H9 (cell line): Measurements from ENCODE around the gene RASIP1. TPM values are rescaled to one million over a fixed set of nuclear protein-coding genes. Genes with fewer than 3 reads are reported as not detected.

Experiments
- DNase-seq: peaks from one replicate; pipeline ENCODE4 v3.0.0-alpha.2; 2017
- H2AFZ ChIP-seq: one replicate; pipeline ENCODE4 v1.6.1; 2013; ENCODE audit warnings: mild to moderate bottlenecking, low read length, control low read depth, moderate library complexity
- H2AK5ac ChIP-seq: 2 replicates; pipeline ENCODE4 v1.6.1; 2013; ENCODE audit warnings: low read length, control low read depth, mixed read lengths; ENCODE audit not compliant: insufficient read length
- H2BK120ac ChIP-seq: one replicate; pipeline ENCODE4 v1.6.1; 2013; ENCODE audit warnings: low read depth, mild to moderate bottlenecking, low read length, control low read depth, inconsistent platforms; ENCODE audit not compliant: poor library complexity, severe bottlenecking
- H2BK12ac ChIP-seq: 2 replicates; pipeline ENCODE4 v1.6.1; 2013; ENCODE audit warnings: low read length, control low read depth, mixed read lengths, low read depth; ENCODE audit not compliant: insufficient read length
- H2BK15ac ChIP-seq: 2 replicates; pipeline ENCODE4 v1.6.1; 2013; ENCODE audit warnings: low read depth, low read length, control low read depth
- H2BK20ac ChIP-seq: one replicate; pipeline ENCODE4 v1.6.1; 2013; ENCODE audit warnings: low read depth, mild to moderate bottlenecking, low read length, control low read depth, inconsistent platforms; ENCODE audit not compliant: poor library complexity, severe bottlenecking
- H2BK5ac ChIP-seq: 2 replicates; pipeline ENCODE4 v1.6.1; 2013; ENCODE audit warnings: low read length, control low read depth, mixed read lengths; ENCODE audit not compliant: insufficient read length
- H3K14ac ChIP-seq: 2 replicates; pipeline ENCODE4 v1.6.1; 2013; ENCODE audit warnings: low read length, control low read depth; ENCODE audit not compliant: insufficient read depth
- H3K18ac ChIP-seq: 2 replicates; pipeline ENCODE4 v1.6.1; 2013; ENCODE audit warnings: low read depth, mild to moderate bottlenecking, mixed read lengths, low read length, control low read depth; ENCODE audit not compliant: insufficient read length
- H3K23ac ChIP-seq: 2 replicates; pipeline ENCODE4 v1.6.1; 2013; ENCODE audit warnings: low read length, control low read depth, mixed read lengths, low read depth; ENCODE audit not compliant: insufficient read length
- H3K23me2 ChIP-seq: 2 replicates; pipeline ENCODE4 v1.6.1; 2013; ENCODE audit warnings: low read depth, mild to moderate bottlenecking, mixed read lengths, low read length, control low read depth; ENCODE audit not compliant: insufficient read length, poor library complexity, severe bottlenecking
- H3K27ac ChIP-seq: 2 replicates; pipeline ENCODE4 v1.5.1; 2013; ENCODE audit warnings: low read length, control low read depth, mixed read lengths, low read depth; ENCODE audit not compliant: insufficient read length
- H3K27me3 ChIP-seq: 2 replicates; pipeline ENCODE4 v1.6.1; 2013; ENCODE audit warnings: low read length, control low read depth, inconsistent platforms; ENCODE audit not compliant: insufficient read depth
- H3K4ac ChIP-seq: 2 replicates; pipeline ENCODE4 v1.6.1; 2013; ENCODE audit warnings: low read depth, mild to moderate bottlenecking, control low read depth, inconsistent platforms, low read length, moderate library complexity
- H3K4me1 ChIP-seq: 2 replicates; pipeline ENCODE4 v1.6.1; 2013; ENCODE audit warnings: low read length, control low read depth, inconsistent platforms; ENCODE audit not compliant: insufficient read depth
- H3K4me2 ChIP-seq: 2 replicates; pipeline ENCODE4 v1.6.1; 2013; ENCODE audit warnings: low read length, control low read depth, mixed read lengths; ENCODE audit not compliant: insufficient read length, insufficient read depth
- H3K56ac ChIP-seq: 2 replicates; pipeline ENCODE4 v1.6.1; 2013; ENCODE audit warnings: low read depth, mild to moderate bottlenecking, mixed read lengths, low read length, control low read depth; ENCODE audit not compliant: insufficient read length
- H3K79me1 ChIP-seq: 2 replicates; pipeline ENCODE4 v1.6.1; 2013; ENCODE audit warnings: low read depth, mild to moderate bottlenecking, moderate library complexity, low read length, control low read depth, inconsistent platforms; ENCODE audit not compliant: insufficient read depth, poor library complexity, severe bottlenecking
- H3K79me2 ChIP-seq: 2 replicates; pipeline ENCODE4 v1.6.1; 2013; ENCODE audit warnings: low read length, control low read depth, inconsistent platforms; ENCODE audit not compliant: insufficient read depth
- H3K9ac ChIP-seq: 2 replicates; pipeline ENCODE4 v1.6.1; 2013; ENCODE audit warnings: low read length, control low read depth, mixed read lengths; ENCODE audit not compliant: insufficient read length; ENCODE audit errors: extremely low read depth
- H3K9me3 ChIP-seq: one replicate; pipeline ENCODE4 v1.6.1; 2013; ENCODE audit warnings: low read depth, low read length, inconsistent platforms; ENCODE audit not compliant: control insufficient read depth
- H3T11ph ChIP-seq: one replicate; pipeline ENCODE4 v1.6.1; 2013; ENCODE audit warnings: mild to moderate bottlenecking, low read length, control low read depth, inconsistent platforms
- H4K20me1 ChIP-seq: one replicate; pipeline ENCODE4 v1.6.1; 2013; ENCODE audit not compliant: control insufficient read depth, insufficient read length, insufficient read depth
- H4K5ac ChIP-seq: 2 replicates; pipeline ENCODE4 v1.6.1; 2013; ENCODE audit warnings: low read depth, mild to moderate bottlenecking, mixed read lengths, low read length, control low read depth; ENCODE audit not compliant: insufficient read length
- H4K8ac ChIP-seq: replicated peaks from 2 replicates; pipeline ENCODE4 v1.6.1; 2013; ENCODE audit warnings: low read length, control low read depth, mixed read lengths, low read depth; ENCODE audit not compliant: insufficient read length
- H4K91ac ChIP-seq: 2 replicates; pipeline ENCODE4 v1.6.1; 2013; ENCODE audit warnings: low read depth, mild to moderate bottlenecking, moderate library complexity, mixed read lengths, low read length, control low read depth; ENCODE audit not compliant: insufficient read length
- H3K27ac Mint-ChIP-seq, 3 experiments: 2 replicates in 2 of 3; 3 replicates in 1 of 3; pipeline ENCODE4 v1.8.0; 2020 to 2021; ENCODE audit warnings: mixed read lengths in 3 of 3, mild to moderate bottlenecking in 1 of 3, moderate library complexity in 1 of 3
- H3K27me3 Mint-ChIP-seq: 2 replicates; pipeline ENCODE4 v1.8.0; 2021; ENCODE audit warnings: low read depth, mild to moderate bottlenecking, moderate library complexity, mixed read lengths
- H3K36me3 Mint-ChIP-seq, 3 experiments: 2 replicates in 2 of 3; 3 replicates in 1 of 3; pipeline ENCODE4 v1.8.0; 2020 to 2021; ENCODE audit warnings: low read depth in 3 of 3, mixed read lengths in 3 of 3; ENCODE audit not compliant: insufficient read depth in 1 of 3
- H3K4me1 Mint-ChIP-seq, 2 experiments: 2 replicates each; pipeline ENCODE4 v1.8.0; 2020; ENCODE audit warnings: mixed read lengths in 2 of 2
- H3K4me3 Mint-ChIP-seq, 2 experiments: 2 replicates in 1 of 2; 3 replicates in 1 of 2; pipeline ENCODE4 v1.8.0; 2020 to 2021; ENCODE audit warnings: mild to moderate bottlenecking in 2 of 2, mixed read lengths in 2 of 2, moderate library complexity in 1 of 2
- H3K9me3 Mint-ChIP-seq, 2 experiments: 2 replicates in 1 of 2; 3 replicates in 1 of 2; pipeline ENCODE4 v1.8.0; 2020; ENCODE audit warnings: mild to moderate bottlenecking in 2 of 2, mixed read lengths in 2 of 2, moderate library complexity in 1 of 2
- WGBS: extraction: QIAGEN DNeasy Blood & Tissue Kit; methylation state at CpG from one replicate; pipeline ENCODE4 v1.1.7; 2013; ENCODE audit warnings: missing lambda C conversion rate, low lambda C conversion rate, mixed read lengths; ENCODE audit not compliant: insufficient read length; ENCODE audit errors: extremely low coverage; 5-methylcytosine and 5-hydroxymethylcytosine counted together
- total RNA-seq: library from RNA; stranded (reverse); gene quantifications from 2 replicates; pipeline ENCODE4 v1.2.1, GENCODE V29; 2021
- TF ChIP-seq, protein P1 (sequence below): fragments of 200-600 bp; sonication (generic); conservative IDR thresholded peaks from 3 replicates; pipeline ENCODE4 v1.8.0; 2021; ENCODE audit warnings: antibody characterized with exemption, mild to moderate bottlenecking

RASIP1 gene
- total RNA-seq, 1 experiment from 2014 or later: 2.4 TPM

- H3K4me1 Mint-ChIP-seq: peaks cover 3 to 9% of the 10 kb centered on the region in 2 experiments
- Histone ChIP-seq H4K5ac (no peak overlapping the region), H2AK5ac (no peak overlapping the region), H2BK15ac (no peak overlapping the region), H4K91ac (no peak overlapping the region), H3T11ph (no peak overlapping the region), H3K18ac (no peak overlapping the region), H3K23me2 (no peaks in the 10 kb centered on the region), H3K27ac (no peak overlapping the region), H3K56ac (no peak overlapping the region), H3K79me1 (no peaks in the 10 kb centered on the region), H3K4me1 (no peaks in the 10 kb centered on the region), H2BK120ac (no peak overlapping the region), H3K9me3 (no peaks in the 10 kb centered on the region), H2BK12ac (no peak overlapping the region), H4K8ac (no peak overlapping the region), H3K14ac (no peak overlapping the region), H2AFZ (no peak overlapping the region), H3K79me2 (no peaks in the 10 kb centered on the region), H3K9ac (no peak overlapping the region), H3K4ac (no peak overlapping the region), H4K20me1 (no peaks in the 10 kb centered on the region), H3K27me3 (no peaks in the 10 kb centered on the region; the same call in 1 of the 2 replicates), H2BK5ac (no peak overlapping the region), H3K4me2 (no peak overlapping the region), H2BK20ac (no peak overlapping the region), H3K23ac (no peak overlapping the region)
- H3K27ac Mint-ChIP-seq: no peak overlapping the region
- H3K36me3 Mint-ChIP-seq: no peaks in the 10 kb centered on the region; a peak in 1 of 7 replicates
- no peak for DNase-seq
- no peaks in the 10 kb centered on the region for H3K9me3 Mint-ChIP-seq
- TF ChIP-seq, protein P1, sequence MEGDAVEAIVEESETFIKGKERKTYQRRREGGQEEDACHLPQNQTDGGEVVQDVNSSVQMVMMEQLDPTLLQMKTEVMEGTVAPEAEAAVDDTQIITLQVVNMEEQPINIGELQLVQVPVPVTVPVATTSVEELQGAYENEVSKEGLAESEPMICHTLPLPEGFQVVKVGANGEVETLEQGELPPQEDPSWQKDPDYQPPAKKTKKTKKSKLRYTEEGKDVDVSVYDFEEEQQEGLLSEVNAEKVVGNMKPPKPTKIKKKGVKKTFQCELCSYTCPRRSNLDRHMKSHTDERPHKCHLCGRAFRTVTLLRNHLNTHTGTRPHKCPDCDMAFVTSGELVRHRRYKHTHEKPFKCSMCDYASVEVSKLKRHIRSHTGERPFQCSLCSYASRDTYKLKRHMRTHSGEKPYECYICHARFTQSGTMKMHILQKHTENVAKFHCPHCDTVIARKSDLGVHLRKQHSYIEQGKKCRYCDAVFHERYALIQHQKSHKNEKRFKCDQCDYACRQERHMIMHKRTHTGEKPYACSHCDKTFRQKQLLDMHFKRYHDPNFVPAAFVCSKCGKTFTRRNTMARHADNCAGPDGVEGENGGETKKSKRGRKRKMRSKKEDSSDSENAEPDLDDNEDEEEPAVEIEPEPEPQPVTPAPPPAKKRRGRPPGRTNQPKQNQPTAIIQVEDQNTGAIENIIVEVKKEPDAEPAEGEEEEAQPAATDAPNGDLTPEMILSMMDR: no peak
- no CpG with 5 or more reads among the region's 3 CpGs for WGBS
- no peak overlapping the region for H3K4me3 Mint-ChIP-seq
- peaks cover 5% of the 10 kb centered on the region for H3K27me3 Mint-ChIP-seq
Observed at GRCh38 chr19:48686088-48686487, 54.3 kb downstream of the RASIP1 start.
